ENCODE results near the gene CRTC1. TPM values are rescaled to one million over a fixed set of nuclear protein-coding genes. Genes with fewer than 3 reads are reported as not detected.
"Not testable (repeated sequence)": the region's sequence is repeated elsewhere in the genome, so short reads cannot be mapped to it uniquely, and the experiment has no call there.

Gene CRTC1
- total RNA-seq, 1 donor from 2014 or later, result 14.6 TPM

GRCh38 chr19:18725841-18726770, 42.6 kb downstream of the CRTC1 start:
- peaks cover 3% of the 10 kb centered on the region for H3K9me3 Mint-ChIP-seq (ENCODE audit: low read depth)

DNA sequence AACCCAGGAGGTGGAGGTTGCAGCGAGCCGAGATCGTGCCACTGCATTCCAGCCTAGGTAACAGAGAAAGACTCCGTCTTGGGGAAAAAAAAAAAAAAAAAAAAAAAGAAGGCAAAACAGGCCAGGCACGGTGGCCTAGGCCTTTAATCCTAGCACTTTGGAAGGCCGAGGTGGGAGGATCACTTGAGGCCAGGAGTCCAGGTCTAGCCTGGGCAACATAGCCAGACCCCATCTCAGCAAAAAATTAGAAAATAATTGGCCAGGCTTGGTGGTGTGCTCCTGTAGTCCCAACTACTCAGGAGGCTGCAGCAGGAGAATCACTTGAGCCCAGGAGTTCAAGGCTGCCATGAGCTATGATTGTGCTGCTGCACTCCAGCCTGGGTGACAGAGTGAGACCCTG, 43.4 kb downstream of the CRTC1 start:
- Mint-ChIP-seq H3K36me3 (ENCODE audit: low read depth) (peaks cover 5% of the 10 kb centered on the region), H3K4me1 (ENCODE audit: low read depth) (peaks cover 4% of the 10 kb centered on the region), H3K27ac (ENCODE audit: unreplicated experiment) (no peak overlapping the region), H3K9me3 (ENCODE audit: low read depth) (peaks cover 3% of the 10 kb centered on the region), H3K4me3 (ENCODE audit: unreplicated experiment) (no peak overlapping the region), H3K27me3 (ENCODE audit: low read depth) (no peaks in the 10 kb centered on the region)
- DNase-seq (ENCODE audit: low spot score), result no peak
- no peak for TF ChIP-seq CTCF (IDR thresholded peaks at IDR 0.05)

More at GRCh38 chr19:18725841-18726770, 42.6 kb downstream of the CRTC1 start:
- Mint-ChIP-seq H3K4me3 (ENCODE audit: unreplicated experiment) (no peak overlapping the region), H3K4me1 (ENCODE audit: low read depth) (no peaks in the 10 kb centered on the region), H3K36me3 (ENCODE audit: low read depth) (peaks cover 5% of the 10 kb centered on the region), H3K27me3 (ENCODE audit: low read depth) (no peaks in the 10 kb centered on the region), H3K27ac (ENCODE audit: unreplicated experiment) (no peak overlapping the region)
- TF ChIP-seq CTCF (IDR thresholded peaks at IDR 0.05), result no peak
- DNase-seq (ENCODE audit: low spot score), result no peak

DNA sequence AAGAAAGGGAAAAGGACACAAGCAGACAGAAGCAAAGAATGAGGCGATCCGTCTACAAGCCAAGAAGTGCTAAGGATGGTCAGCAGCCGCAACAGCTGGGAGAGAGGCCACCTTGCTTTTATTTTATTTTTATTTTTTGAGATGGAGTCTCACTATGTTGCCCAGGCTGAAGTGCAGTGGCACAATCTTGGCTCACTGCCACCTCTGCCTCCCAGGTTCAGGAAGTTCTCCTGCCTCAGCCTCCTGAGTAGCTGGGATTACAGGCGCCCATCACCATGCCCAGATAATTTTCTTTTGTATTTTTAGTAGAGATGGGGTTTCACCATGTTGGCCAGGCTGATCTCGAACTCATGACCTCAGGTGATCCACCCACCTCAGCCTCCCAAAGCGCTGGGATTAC, 44.1 kb downstream of the CRTC1 start:
- H3K27ac Mint-ChIP-seq (ENCODE audit: unreplicated experiment); H3K9me3 Mint-ChIP-seq (ENCODE audit: low read depth); H3K4me3 Mint-ChIP-seq (ENCODE audit: unreplicated experiment); H3K36me3 Mint-ChIP-seq (ENCODE audit: low read depth); H3K27me3 Mint-ChIP-seq (ENCODE audit: low read depth); DNase-seq (ENCODE audit: low spot score): not testable (repeated sequence)
- peaks cover 11% of the 10 kb centered on the region for H3K4me1 Mint-ChIP-seq (ENCODE audit: low read depth)

GRCh38 chr19:18729933-18730530, 46.6 kb downstream of the CRTC1 start:
- DNase-seq (ENCODE audit: low spot score), result no peak
- Mint-ChIP-seq H3K4me1 (ENCODE audit: low read depth) (peaks cover 23% of the 10 kb centered on the region), H3K27ac (ENCODE audit: unreplicated experiment) (no peak overlapping the region), H3K36me3 (ENCODE audit: low read depth) (no peaks in the 10 kb centered on the region), H3K4me3 (ENCODE audit: unreplicated experiment) (no peak overlapping the region), H3K27me3 (ENCODE audit: low read depth) (no peaks in the 10 kb centered on the region), H3K9me3 (ENCODE audit: low read depth) (no peaks in the 10 kb centered on the region)
- no peak for TF ChIP-seq CTCF (IDR thresholded peaks at IDR 0.05)

DNA sequence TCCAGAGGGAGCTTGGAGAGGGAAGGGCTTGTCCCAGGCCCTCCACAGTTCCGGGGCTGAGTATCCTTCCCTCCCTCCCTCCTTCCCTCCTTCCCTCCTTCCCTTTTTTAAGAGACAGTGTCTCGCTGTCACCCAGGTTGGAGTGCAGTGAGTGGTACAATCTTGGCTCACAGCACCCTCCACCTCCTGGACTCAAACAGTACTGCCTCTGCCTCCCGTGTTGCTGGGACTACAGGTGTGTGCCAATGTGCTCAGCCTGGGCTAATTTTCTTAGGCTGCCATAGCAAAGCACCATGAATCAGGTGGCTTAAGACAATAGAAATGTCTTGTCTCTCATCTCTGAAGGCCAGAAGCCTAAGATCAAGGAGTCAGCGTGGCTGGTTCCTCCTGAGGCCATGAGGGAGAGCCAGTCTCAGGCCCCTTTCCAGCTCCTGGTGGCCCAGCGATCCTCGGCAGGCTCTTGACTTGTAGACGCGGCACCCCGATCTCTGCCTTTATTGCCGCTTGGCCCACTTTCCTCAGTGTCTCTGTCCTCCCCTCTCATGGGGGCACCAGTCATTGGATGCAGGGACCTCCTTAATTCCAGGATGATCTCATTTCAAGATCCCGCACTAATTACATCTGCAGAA, 47.5 kb downstream of the CRTC1 start:
- no peak for DNase-seq (ENCODE audit: low spot score)
- no peak overlapping the region for H3K4me3 Mint-ChIP-seq (ENCODE audit: unreplicated experiment)

More for the DNA sequence above, 47.5 kb downstream of the CRTC1 start:
- Mint-ChIP-seq H3K27me3 (ENCODE audit: low read depth) (no peaks in the 10 kb centered on the region), H3K27ac (ENCODE audit: unreplicated experiment) (no peak overlapping the region), H3K9me3 (ENCODE audit: low read depth) (no peaks in the 10 kb centered on the region), H3K4me1 (ENCODE audit: low read depth) (peaks cover 23% of the 10 kb centered on the region), H3K36me3 (ENCODE audit: low read depth) (no peaks in the 10 kb centered on the region)
- no peak for TF ChIP-seq CTCF (IDR thresholded peaks at IDR 0.05)
